ENCODE data around the gene RCBTB2.

Gene RCBTB2

DNA sequence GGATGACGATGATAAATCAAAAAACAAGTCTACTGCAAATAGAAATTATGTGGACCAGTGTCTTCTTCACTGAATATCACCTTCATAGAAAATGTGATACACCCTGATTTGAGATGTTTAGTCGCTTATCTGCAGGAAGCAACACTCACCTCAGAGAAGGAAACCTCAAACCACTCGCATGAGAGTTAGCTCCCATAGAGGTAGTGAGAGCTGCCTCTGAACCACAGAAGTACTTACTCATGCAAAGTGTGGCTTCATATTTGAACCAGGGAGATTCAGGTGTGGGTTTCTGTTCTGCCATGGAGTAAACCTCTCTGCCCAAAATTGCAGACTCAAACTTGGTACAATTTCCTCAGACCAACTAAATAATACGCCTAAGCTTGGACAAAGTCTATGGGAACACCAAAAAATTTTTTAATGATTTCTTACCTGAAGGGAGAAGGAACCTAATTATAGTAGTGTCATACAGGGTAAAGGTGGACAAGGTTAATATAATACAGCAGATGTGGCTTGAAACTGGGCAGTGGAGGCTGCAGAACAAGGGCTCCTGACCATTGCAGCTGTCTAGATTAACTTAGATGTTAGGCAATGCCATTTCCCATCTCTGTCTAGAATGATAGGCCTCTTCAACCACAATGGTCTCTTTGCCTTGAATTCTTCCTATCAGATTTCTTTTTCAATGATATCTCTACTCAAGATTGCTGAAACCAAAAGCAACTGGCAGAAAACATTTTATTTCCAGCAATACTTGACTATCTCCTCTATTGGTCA lies 29.6 kb upstream of the RCBTB2 start:
- no peak for DNase-seq

DNA sequence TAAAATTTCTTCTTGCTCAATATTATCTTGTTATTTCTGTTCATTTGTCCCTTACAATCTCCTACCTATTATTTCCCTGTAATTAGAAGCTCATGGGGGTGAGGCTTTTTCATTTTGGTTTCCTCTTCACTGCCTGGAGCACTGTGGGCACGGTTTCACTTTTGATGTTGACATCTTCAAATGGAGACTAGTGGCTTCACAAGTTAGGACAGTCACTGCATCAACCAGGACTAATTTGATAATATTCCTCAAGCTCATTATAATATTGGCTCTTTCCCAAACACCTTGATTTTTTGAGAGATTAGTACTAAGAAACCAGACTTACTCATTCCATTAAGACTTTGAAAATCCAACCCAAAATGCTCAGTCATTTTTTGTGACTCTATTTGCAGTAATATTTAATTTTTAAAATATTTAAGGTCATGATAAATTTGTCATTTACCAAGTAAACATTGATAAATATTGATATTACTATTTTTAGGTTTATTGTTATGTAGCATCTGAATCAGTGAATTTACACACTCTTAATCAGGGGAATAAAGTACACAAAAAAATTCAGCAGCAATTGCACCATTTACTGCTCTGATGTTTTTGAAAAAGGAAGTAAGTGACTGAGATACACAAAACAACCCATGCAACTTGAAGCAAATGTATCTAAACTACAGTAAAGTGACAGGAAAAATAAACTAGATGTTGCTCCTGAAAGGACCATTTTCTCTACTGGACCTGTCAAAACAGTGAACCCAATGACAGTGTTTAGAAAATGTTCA lies 28.8 kb upstream of the RCBTB2 start:
- DNase-seq, result no peak

DNA sequence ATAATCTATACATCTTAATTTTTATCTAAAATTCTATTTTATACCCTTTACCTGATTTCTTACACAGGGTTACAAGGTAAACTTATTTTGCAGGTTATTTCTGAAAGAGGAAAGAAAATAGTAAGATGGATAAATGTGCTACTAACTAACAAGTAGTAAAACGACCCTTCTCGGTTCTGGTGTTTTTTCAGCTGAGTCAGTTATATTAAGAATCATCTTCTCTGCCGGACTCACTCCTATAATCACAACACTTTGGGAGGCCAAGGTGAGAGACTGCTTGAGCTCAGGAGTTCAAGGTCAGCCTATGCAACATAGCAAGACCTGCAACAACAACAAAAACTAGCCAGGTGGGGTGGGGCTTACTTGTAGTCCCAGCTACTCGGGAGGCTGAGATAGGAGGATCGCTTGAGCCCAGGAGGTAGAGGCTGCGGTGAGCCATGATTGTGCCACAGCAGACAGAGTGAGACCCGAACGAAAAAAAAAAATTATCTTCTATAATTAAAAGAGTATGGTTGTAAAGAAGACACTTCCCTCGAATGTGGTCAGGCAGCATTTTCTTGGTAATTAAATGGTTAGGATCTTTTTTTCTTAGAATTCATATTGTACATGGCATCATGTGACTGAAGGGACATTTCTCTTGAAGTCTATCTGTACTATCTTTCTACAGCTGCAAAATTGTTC lies 27.9 kb upstream of the RCBTB2 start:
- no peak for DNase-seq

DNA sequence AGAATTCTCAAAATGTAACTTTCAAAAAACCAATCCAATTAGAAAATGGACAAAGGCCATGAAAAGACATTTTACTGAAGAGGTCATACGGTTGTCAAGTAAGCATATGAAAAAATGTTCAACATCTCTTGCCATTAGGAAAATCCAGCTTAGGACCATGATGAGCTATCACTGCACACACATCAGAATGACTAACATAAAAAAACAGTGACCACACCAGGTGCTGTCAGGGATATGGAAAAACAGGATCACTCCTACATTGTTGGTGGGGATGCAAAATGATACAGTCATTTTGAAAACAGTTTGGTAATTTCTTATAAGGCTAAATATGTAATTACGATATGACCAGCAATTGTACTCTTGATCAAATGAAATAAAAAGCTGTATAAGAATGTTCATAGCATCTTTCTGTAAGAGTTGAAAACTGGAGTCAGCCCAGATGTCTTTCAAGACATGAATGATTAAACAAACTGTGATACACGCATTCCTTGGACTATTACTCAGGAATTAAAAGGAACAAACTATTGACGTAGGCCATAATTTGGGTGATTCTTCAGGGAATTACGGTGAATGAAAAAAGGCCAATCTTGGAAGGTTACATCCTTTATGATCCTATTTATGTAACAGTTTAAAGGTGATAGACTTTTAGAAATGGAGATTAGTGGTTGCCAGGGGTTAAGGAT lies 26.9 kb upstream of the RCBTB2 start:
- no peak for DNase-seq

DNA sequence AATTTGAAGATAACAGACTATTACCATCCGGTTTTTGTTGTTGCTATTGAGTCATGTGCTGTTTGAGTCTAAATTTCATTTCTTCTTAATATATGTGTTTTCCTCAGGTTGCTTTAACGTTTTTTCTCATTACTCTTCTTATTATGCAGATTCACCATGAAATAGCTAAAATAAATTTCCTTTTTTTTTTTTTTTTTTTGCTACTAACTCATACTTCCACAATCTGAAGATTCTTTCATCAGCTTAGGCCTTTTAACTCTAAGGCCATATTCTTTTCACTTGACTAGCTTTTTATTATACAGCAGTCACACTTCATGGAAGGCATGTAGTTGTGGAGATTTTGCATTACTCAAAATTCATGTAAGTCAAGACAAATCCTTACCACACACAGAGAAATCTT lies 23.9 kb upstream of the RCBTB2 start:
- DNase-seq, result no peak

DNA sequence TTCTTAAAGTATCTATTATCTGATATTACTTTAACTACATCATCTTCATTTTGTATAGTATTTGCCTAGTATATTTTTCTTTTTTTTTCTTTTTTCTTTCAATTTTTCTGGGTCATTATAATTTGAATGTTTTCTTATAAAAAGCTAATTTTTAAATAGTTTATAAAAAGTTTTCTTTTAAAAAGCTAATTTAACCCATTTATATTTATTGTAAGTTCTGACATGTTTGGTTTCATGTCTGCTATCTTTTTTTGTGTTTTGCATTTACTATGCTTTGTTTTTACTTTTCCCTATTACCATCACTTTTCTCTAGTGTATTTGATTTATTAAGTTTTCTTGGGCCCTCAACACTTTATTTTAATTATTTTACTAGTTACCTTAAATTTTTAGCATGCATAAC lies 22.6 kb upstream of the RCBTB2 start:
- DNase-seq, result no peak

DNA sequence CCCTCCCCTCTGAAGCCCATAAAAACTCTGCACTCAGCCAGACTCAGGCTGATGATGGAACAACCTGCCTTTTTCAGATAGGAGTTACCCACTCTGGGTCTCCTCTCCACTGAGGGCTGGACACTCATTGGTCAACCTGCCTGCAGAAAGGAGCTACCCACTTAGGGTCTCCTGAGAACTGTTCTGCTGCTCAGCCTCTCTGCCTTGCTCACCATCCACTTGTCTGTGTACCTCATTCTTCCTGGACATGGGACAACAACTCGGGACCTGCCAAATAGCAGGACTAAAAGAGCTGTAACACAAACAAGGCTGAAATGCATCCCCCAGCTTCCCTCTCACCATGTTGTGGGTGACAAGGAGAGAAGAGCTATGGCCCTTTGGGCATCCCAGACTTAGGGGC lies 18.4 kb upstream of the RCBTB2 start:
- DNase-seq, result no peak

DNA sequence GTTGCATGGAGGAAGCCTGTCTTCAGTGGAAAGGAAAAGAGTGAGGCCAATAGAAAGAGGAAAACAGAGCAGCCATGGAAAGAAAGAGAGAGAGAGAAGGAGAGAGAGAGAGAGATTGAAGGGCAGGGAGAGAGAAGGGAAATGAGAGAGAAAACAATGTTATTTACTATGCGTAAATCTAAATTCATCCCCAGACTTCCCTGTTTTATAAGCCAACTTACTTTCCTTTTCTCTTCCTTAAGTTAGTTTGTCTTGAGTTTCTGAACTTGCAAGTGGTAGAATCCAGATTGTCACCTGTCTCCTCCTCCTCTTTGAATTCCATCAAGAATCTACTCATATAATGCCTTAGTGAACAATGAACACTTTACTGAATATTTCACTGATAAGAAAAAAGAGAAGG lies 16.8 kb upstream of the RCBTB2 start:
- DNase-seq, result no peak

DNA sequence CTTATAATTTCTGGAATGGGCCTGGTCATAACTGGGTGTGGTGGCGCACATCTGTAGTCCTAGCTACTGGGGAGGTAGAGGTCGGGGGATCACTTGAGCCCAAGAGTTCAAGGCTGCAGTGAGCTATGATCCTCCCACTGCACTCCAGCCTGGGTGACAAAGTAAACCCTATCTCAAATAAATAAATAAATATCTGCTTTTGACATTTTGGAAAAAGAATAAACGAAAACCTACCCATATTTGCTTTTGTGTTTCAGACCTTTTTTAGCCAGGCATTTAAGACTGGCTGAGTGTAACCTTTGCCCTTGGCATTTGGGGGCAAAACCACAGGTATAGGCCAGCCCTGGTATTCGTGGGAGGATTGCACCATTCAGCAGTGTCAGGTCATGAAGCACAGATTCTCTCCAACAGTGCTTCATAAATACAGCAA lies 14.8 kb upstream of the RCBTB2 start:
- DNase-seq, result no peak

DNA sequence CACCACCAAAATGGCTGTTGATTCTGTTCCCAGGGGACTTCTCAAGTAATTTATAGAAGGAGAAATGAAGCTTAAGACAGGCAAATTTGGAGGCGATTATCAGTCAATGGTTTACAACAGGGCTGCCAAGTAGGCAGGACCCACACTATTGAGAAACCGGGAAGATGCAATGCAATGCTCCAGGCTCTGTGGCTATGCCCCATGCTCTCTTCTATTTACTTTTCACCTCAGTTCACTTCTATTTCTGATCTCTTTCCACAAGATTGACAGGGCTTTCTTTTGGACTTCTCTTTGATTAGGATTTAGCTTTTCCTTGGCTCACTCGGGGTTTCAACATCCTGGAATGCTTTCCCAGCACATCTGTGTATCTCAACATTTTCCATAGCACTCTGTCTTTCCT lies 12.7 kb upstream of the RCBTB2 start:
- DNase-seq, result no peak

DNA sequence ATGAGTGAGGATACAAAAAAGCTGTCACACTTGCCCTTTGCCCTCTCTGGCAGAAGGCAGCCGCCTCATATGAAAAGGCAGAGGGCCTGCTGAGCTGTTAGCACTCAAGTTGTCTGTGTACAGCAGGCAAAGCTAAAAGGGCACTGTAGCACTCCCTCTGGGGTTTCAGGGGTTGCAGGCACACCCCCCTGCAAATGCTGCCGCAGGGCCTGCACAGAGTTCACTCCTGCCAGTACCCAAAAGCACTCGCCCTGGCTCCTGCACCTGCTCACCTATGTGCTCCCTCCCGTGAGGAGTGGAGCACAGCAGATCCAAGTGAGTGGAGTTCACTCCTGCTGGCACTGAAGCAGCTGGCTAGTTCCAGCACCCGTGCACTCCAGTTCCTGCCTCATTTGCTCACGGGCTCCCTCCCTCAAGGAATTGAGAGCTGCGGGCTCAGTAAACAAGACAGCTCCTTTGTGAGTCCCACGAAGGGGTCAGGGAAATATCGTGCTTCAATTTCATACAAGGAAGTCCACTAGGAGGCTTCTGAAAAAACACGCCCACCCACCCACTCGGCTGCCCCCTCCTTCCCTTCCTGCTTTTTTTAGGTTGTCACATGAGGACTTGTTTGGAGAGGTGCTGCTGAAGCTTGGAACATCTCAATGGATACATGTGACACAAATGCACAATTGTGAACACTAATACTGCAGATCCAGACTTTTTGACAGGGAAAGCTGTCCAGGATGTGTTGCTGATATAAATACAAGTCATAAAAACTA lies 9.9 kb upstream of the RCBTB2 start:
- DNase-seq, result peak; percentile 57

DNA sequence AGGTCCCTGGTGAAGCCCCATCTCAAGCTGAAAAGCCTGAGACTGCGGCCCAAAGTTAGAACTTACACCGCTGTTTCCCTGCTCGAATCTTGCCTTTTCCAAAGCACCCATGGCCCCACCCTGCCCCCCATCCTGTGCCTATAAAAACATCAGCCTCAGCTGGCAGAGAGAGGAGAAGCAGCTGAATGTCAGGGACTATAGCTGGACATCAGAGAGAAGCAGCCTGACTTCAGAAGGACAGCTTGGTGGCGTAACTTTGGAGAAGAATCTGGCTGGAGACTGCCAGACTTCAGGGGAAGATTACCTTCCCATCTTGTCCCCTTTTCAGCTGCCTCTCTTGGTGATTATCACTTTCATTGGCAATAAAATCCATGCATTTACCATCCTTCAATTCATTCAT lies 9.3 kb upstream of the RCBTB2 start:
- no peak for DNase-seq

DNA sequence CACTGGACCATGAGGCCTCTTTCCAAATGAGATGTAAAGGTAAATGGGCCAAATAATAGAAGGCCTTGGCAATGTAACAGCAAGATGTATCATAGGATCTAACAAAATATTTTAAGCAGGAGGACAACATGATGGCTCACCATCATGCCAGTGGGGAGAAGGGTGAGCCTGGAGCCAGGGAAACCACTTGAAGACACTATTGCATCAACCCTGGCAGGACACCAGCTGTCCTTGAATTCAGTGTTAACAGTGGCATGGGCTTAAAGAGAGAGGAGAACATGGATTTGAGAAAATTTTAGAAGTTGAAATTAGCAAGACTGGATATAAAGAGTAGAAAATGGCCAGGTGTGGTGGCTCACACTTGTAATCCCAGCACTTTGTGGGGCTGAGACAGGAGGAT lies 6.7 kb upstream of the RCBTB2 start:
- no peak for DNase-seq

DNA sequence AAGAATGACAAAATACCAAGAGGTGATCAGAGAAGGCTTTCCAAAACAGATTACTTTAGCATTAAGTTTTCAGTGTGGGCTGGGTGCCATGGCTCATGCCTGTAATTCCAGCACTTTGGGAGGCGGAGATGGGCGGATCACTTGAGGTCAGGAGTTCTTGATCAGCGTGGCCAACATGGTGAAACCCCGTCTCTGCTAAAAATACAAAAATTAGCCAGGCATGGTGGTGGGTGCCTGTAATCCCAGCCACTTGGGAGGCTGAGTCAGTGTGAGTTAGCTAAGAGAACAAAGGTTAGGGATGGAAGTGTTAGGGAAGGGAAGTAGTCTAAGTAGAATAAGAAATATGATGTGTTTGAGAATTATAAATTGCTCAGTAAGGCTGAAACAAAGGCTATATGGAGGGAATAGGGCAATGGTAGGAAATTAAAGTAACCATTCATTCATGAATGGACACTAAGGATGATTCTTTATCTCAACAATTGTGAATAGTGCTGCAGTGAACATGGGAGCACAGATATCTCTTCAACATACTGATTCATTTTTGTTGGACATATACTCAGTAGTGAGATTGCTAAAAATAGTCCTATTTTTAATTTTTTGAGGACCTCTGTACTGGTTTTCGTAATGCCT lies 3.9 kb upstream of the RCBTB2 start:
- no peak for DNase-seq

DNA sequence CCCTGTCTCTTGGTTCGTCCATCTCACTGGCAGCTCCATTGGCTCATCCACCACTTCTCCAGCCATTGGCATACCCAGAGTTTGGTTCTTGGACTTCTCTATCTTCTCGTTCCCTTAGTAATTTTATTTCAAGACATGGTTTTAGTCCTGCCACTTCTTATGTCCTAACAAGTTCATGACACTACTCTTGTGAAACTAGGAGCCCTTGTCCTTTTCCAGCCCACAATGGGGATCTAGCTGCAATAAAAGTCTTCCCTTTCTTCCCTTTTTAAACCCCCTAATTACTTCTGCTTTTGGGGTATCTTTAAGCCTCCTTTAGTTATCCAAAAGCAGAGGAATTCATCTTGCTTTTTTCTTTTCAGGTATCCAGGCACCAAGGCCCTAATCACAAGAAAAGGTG lies 2.9 kb upstream of the RCBTB2 start:
- no peak for DNase-seq

DNA sequence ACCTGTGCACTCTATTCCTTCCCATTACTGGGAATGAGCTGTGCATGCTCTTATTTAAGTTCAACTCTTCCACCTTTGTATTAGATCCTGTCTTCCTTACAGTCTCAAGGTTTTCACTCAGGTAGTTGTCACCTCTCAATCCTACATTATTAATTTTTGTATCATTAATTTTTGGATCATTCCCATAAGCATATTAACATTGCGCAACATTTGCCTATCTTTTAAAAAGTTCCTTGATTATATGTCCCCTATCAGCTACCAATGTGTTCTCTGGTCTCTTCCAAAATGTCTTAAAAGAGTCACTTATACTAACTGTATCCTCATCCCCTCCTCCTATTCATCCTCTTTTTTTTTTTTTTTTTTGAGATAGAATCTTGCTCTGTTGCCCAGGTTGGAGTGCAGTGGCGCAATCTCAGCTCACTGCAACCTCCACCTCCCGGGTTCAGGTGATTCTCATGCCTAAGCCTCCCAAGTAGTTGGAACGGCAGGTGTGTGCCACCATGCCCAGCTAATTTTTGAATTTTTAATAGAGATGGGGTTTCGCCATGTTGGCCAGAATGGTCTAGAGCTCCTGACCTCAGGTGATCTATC lies 2.1 kb upstream of the RCBTB2 start:
- no peak for DNase-seq

DNA sequence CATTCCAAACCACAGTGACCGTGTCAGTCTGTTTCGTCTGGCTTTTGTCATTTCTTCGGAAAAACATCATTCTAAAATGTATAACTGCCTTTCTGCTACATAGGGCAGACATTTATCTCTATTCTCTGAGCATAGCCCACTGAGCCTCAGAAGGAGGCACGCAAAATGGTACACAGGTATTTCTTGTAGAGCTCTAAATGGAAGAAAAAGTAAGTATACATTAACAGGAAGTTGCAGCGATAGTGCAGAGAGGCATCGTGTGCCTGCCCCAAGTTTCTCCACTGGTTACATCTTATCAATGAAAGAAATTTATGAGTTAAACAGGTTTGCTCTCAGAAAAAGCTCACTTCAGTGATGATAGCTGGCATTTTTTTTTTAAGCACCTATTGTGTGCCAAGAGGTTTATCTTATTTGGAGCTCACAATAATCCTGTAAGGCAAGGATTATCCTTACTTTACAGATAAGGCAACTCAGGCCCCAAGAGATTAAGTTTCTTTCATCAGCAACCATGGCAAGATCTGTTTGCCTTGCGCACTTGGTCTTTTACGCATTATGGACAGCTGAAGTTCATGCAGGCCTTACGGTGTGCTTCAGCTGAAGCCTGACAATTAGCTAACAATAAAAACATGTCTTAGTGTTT lies 1.2 kb upstream of the RCBTB2 start:
- DNase-seq, result no peak

DNA sequence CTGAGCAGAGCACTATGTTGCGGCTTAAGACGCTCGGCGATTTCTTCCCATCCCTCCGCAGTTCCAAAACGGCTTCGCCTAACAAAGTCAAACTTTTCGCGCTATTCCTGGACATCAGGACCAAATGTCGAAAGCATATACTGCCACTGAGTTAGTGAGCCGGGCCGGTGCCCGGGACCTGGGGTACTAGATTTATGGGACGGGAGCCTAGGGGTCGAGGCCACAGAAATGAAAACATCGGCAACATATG lies 699 bp downstream of the RCBTB2 start:
- DNase-seq, result no peak

DNA sequence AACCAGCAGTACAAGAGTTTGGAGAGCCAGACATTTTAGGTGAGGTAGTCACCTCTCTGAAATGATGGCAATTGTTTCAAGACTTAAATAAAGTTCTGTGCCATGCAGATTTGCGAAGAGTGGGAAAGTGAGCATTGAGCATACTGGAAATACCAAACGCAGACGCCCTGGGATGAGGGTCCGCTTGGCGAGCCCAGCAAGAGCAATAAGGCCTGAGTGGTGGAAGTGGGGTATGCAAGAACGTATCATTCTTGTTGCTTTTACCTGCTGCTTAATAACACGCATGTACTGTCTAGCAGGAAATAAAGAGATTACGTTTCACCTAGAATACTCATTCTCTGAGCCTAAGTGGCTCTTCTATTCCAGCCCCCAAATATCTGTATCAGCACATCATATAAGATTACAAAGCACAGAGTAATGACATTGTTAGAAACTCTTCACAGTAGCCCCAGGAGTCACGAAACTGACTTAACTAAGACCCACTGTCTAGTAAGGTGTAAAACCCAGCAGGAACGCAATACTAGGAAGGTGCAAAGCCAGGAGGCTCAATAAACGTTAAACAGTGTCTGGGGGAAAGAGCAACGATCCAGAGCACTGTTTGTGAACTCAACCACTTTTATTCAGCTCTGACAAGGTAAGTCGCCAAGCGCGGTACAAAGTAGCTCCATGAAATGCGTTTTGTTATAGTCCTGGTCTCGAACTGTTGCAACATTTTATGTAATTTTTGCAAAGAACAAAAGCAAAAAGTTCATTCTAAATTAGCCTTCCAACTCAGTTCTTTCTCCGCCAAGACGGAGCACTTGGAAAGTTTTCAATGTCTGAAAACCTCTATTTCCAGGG lies 1.2 kb downstream of the RCBTB2 start:
- DNase-seq, result no peak

DNA sequence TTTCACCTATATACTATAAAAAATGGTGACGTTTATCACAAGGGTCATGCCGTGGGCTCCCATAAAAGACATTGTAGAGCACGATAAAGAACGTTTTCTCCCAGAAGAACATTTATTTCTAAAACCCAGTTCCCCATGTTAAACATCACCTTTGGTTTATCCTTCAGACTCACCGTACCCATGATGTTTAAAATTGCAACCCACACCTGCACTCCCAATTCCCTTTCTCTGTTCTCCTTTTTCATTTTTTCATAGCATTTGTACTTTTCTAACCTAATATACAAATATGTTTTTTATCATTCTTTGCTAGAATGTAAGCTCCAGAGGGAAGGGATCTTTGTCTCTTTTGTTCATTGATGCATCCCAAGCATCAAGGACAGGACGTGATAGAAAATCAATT lies 2.0 kb downstream of the RCBTB2 start:
- no peak for DNase-seq

DNA sequence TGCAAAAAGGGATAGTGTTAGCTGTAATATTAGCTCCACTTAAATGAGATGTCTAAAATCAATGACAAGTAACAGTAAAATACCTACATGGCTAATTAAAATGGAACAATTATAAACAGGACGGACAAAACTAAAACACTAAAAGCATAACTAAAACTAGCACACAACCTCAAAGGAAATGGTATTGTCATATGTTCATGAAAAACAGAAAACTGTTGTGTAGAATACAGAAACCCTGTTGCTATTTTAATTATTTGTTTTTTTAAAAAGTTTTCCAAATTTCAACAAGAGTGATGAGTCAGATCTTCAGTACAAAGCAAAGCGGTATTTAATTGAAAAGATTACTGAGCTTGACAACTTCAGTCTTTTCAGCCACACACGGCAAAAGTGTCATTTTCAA lies 4.2 kb downstream of the RCBTB2 start:
- DNase-seq, result no peak
